Ishikawa (cell line): ENCODE results near the gene CEP128.

Source experiments
- CEBPB ChIP-seq: IDR thresholded peaks from 2 replicates; pipeline ENCODE4 v1.6.1; 2012
- CREB1 ChIP-seq: IDR thresholded peaks from 2 replicates; pipeline ENCODE4 v1.6.1; 2012; ENCODE audit warnings: low read depth
- EGR1 ChIP-seq: IDR thresholded peaks from 2 replicates; pipeline ENCODE4 v1.6.1; 2012
- EP300 ChIP-seq: IDR thresholded peaks from 2 replicates; pipeline ENCODE4 v1.6.1; 2012; ENCODE audit warnings: borderline replicate concordance
- FOXM1 ChIP-seq: IDR thresholded peaks from 2 replicates; pipeline ENCODE4 v1.6.1; 2012; ENCODE audit warnings: low read depth, borderline replicate concordance
- MAX ChIP-seq: IDR thresholded peaks from 2 replicates; pipeline ENCODE4 v1.6.1; 2012
- RAD21 ChIP-seq: IDR thresholded peaks from 2 replicates; pipeline ENCODE4 v1.6.1; 2012; ENCODE audit warnings: low read depth
- REST ChIP-seq: IDR thresholded peaks from 2 replicates; pipeline ENCODE4 v1.6.1; 2012; ENCODE audit warnings: low read depth, mild to moderate bottlenecking
- TAF1 ChIP-seq: IDR thresholded peaks from 2 replicates; pipeline ENCODE4 v1.6.1; 2012; ENCODE audit warnings: low read depth, mild to moderate bottlenecking
- TCF12 ChIP-seq: IDR thresholded peaks from 2 replicates; pipeline ENCODE4 v1.6.1; 2012; ENCODE audit warnings: low read depth
- TEAD4 ChIP-seq: IDR thresholded peaks from 2 replicates; pipeline ENCODE4 v1.6.1; 2012
- USF1 ChIP-seq: IDR thresholded peaks from 2 replicates; pipeline ENCODE4 v1.6.1; 2012
- YY1 ChIP-seq: IDR thresholded peaks from 2 replicates; pipeline ENCODE4 v1.6.1; 2012; ENCODE audit warnings: low read depth
- ZBTB7A ChIP-seq: IDR thresholded peaks from 2 replicates; pipeline ENCODE4 v1.6.1; 2012; ENCODE audit warnings: low read depth

- TF ChIP-seq CEBPB, result no peak
- no peak for TF ChIP-seq EGR1
- no peak for TF ChIP-seq EP300
- no peak for TF ChIP-seq CREB1
- TF ChIP-seq TEAD4, result no peak
- no peak for TF ChIP-seq RAD21
- no peak for TF ChIP-seq REST
- no peak for TF ChIP-seq ZBTB7A
- no peak for TF ChIP-seq MAX
- TF ChIP-seq FOXM1, result no peak
- no peak for TF ChIP-seq TCF12
- TF ChIP-seq USF1, result no peak
- no peak for TF ChIP-seq TAF1
- TF ChIP-seq YY1, result no peak
Measured at GRCh38 chr14:80847070-80847469, 94.5 kb downstream of the CEP128 start.
